Testis (tissue), 3 donors: Measurements from ENCODE around the gene TRAF3IP3. TPM values are rescaled to one million over a fixed set of nuclear protein-coding genes. Genes with fewer than 3 reads are reported as not detected.
"Not testable (repeated sequence)": the region's sequence is repeated elsewhere in the genome, so short reads cannot be mapped to it uniquely, and the experiment has no call there.

Experiments
- DNase-seq: peaks from one replicate; pipeline ENCODE4 v3.0.0-alpha.2; 2019
- H3K27ac ChIP-seq, 2 donors: fragments of 200-600 bp; sonication (generic); one replicate each; pipeline ENCODE4 v1.5.1; 2019
- H3K27me3 ChIP-seq: fragments of 200-600 bp; sonication (generic); one replicate; pipeline ENCODE4 v1.5.1; 2019
- H3K36me3 ChIP-seq: fragments of 200-600 bp; sonication (generic); one replicate; pipeline ENCODE4 v1.5.1; 2017; ENCODE audit warnings: low read depth; ENCODE audit errors: missing control alignments
- H3K4me1 ChIP-seq: fragments of 200-600 bp; sonication (generic); one replicate; pipeline ENCODE4 v1.5.1; 2019
- H3K4me3 ChIP-seq, 2 donors: fragments of 200-600 bp; sonication (generic); one replicate each; pipeline ENCODE4 v1.5.1; 2017 to 2019
- H3K9me3 ChIP-seq: fragments of 200-600 bp; sonication (generic); one replicate; pipeline ENCODE4 v1.5.1; 2017
- POLR2A ChIP-seq: fragments of 450-650 bp; IDR thresholded peaks from one replicate; pipeline ENCODE4 v1.6.1; 2017; ENCODE audit warnings: antibody characterized with exemption, mild to moderate bottlenecking, moderate library complexity
- WGBS, 2 donors: methylation state at CpG; one replicate each; pipeline ENCODE4 v1.1.5; 2018; 5-methylcytosine and 5-hydroxymethylcytosine counted together
- intact Hi-C: fragments of 100-400 bp; cut with DNase I; formaldehyde crosslinking; loops from one replicate; pipeline ENCODE4 v1.15.1; 2023; ENCODE audit warnings: low total_unique reads
- polyA plus RNA-seq: library from polyadenylated mRNA; stranded (reverse); fragments of 350-450 nt; fragmentation: Illumina TruSeq; extraction: RNeasy Lipid Tissue Mini Kit (QIAGEN cat#74804); gene quantifications from one replicate; pipeline ENCODE4 v1.2.3, GENCODE V29; 2014; ENCODE audit warnings: low read depth, low replicate concordance; ENCODE audit not compliant: insufficient read depth
- total RNA-seq, 2 donors: library from RNA; depleted of rRNA; stranded (reverse); fragments of >200 nt; gene quantifications; one replicate each; pipeline ENCODE4 v1.2.3, GENCODE V29; 2016
- TF ChIP-seq, protein P1 (sequence below), 3 experiments: fragments of 450-650 bp in 2 of 3; fragments of 200-600 bp in 1 of 3; sonication (generic) in 1 of 3; IDR thresholded peaks; one replicate each; pipeline ENCODE4 v1.5.1; 2016 to 2019; ENCODE audit warnings: antibody characterized with exemption in 3 of 3, mild to moderate bottlenecking in 2 of 3, moderate library complexity in 1 of 3

The TRAF3IP3 gene
- total and polyA plus RNA-seq, 3 donors from 2014 or later, result 0.63 to 9.2 (median 3.3) TPM

DNA sequence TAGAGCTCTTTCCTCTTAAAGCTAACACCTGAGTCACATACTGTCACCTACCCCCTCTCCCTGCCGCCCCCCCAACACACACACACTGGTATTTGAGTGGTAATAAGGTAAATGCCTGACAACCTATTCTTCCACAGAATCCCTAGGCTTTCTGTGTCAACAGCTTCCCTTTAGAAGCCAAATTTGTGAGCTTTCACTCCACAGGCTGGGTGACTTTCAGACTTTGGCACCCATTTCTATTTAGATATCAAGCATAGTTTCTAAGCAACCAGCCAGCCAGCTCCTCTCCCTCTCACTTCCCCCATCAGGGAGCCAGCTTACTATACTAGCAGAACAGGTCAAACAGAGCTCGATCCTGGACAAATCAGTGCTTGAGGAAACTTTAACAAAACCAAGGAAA, 31.7 kb downstream of the TRAF3IP3 start:
- H3K27me3 ChIP-seq, result no peaks in the 10 kb centered on the region
- H3K36me3 ChIP-seq, result no peaks in the 10 kb centered on the region
- 55 to 69% methylated on average over 2 of the region's 2 CpGs for WGBS, 2 donors
- TF ChIP-seq, protein P1, sequence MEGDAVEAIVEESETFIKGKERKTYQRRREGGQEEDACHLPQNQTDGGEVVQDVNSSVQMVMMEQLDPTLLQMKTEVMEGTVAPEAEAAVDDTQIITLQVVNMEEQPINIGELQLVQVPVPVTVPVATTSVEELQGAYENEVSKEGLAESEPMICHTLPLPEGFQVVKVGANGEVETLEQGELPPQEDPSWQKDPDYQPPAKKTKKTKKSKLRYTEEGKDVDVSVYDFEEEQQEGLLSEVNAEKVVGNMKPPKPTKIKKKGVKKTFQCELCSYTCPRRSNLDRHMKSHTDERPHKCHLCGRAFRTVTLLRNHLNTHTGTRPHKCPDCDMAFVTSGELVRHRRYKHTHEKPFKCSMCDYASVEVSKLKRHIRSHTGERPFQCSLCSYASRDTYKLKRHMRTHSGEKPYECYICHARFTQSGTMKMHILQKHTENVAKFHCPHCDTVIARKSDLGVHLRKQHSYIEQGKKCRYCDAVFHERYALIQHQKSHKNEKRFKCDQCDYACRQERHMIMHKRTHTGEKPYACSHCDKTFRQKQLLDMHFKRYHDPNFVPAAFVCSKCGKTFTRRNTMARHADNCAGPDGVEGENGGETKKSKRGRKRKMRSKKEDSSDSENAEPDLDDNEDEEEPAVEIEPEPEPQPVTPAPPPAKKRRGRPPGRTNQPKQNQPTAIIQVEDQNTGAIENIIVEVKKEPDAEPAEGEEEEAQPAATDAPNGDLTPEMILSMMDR (IDR thresholded peaks at IDR 0.05), result no peak
- TF ChIP-seq POLR2A, result no peak
- DNase-seq, result no peak
- no peaks in the 10 kb centered on the region for H3K9me3 ChIP-seq
- intact Hi-C loops, result no loop called here
- H3K4me3 ChIP-seq, result no peak overlapping the region
- H3K4me1 ChIP-seq, result peaks cover 14% of the 10 kb centered on the region
- no peak overlapping the region for H3K27ac ChIP-seq

DNA sequence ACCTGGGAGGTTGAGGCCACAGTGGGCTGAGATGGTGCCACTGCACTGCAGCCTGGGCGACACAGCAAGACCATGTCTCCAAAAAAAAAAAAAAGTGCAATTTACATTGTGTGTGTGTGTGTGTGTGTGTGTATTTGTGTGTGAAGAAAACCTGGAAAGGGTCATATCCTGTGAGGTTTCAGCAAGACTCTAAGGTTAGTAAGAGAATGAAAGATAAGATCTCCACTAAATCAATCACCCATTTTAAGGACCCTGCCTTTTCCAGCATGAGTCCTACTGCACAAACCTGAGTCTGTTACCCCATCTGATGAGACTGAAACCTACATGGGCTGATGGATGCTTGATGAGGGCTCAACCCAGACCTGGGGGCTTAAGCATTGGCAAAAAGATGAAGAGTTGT, 33.4 kb downstream of the TRAF3IP3 start:
- H3K27ac ChIP-seq, result no peak overlapping the region
- TF ChIP-seq, protein P1 (IDR thresholded peaks at IDR 0.05), result no peak
- no peak for TF ChIP-seq POLR2A

DNA sequence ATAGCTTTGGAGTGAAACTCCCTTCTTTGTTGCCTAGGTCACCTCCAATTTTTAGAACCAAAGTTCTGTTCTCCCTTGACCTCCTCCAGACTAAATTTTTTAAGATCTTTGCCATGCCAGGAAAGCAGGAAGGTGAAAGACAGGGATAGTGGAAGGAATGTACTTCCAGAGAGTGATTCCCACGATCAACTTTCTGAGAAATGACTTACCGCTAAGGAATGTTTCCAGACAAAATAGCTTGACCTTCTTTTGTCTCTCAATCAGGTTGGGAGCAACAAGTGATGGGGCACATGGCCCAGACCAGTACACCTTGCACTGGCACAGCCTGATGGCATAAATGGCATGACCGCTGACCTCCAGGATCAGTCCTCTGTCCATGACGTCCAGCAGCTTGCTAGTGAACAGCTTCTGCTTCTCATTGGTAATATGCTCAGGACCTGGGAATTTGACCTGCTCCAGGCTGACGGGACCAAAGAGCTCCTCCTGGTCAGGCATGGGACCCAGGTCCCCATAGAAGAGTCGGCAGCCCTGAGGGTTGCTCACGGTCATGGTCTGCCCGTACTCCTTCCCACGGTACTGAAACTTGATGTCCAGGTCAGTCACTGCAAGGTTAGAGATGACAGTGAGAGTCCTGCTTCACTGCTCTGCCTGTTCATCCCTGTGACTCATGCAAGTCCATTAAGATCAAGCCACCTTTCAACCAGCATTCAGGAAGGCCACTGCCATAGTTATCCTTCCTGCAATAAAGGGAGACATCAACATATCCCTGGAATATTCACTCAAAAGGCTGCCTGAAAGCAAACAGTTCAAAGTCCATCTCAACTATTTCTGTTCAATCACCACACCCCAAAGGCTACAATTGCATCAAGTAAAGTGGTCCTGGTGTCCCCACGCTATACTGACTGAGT, 34.7 kb downstream of the TRAF3IP3 start:
- intact Hi-C loops, result no loop called here
- TF ChIP-seq, protein P1 (IDR thresholded peaks at IDR 0.05), result no peak
- TF ChIP-seq POLR2A, result no peak
- Histone ChIP-seq H3K4me3 (no peak overlapping the region), H3K4me1 (peaks cover 14% of the 10 kb centered on the region), H3K27ac (no peak overlapping the region), H3K36me3 (no peaks in the 10 kb centered on the region), H3K27me3 (no peaks in the 10 kb centered on the region), H3K9me3 (no peaks in the 10 kb centered on the region)
- DNase-seq, result no peak
- WGBS, 2 donors, result 93 to 94% methylated on average over 10 of the region's 10 CpGs

More for the DNA sequence above, 33.4 kb downstream of the TRAF3IP3 start:
- Histone ChIP-seq H3K4me3 (no peak overlapping the region), H3K27me3 (no peaks in the 10 kb centered on the region), H3K4me1 (peaks cover 6% of the 10 kb centered on the region), H3K36me3 (no peaks in the 10 kb centered on the region), H3K9me3 (no peaks in the 10 kb centered on the region)
- WGBS, 2 donors, result 87 to 100% methylated on average over 1 of the region's 1 CpG
- intact Hi-C loops, result no loop called here
- no peak for DNase-seq

DNA sequence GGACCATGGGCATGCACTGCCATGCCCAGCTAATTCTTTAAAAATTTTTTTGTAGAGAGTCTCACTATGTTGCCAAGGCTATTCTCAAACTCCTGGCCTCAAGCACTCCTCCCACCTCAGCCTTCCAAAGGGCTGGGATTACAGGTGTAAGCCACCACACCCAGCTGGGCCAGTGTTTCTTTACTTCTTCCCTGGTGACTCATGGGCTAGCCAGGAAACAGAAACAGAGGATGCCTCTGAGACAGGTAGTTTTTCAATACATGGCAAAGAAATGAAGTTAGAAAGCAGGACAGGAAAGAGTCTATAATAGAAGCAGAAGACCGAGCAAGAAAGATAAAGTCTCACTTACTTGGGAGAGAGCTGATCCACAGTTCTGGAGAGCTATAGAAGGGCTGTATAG, 36.1 kb downstream of the TRAF3IP3 start:
- DNase-seq, result no peak
- H3K36me3 ChIP-seq, result no peaks in the 10 kb centered on the region
- TF ChIP-seq, protein P1 (IDR thresholded peaks at IDR 0.05), result no peak
- TF ChIP-seq POLR2A, result no peak
- no peak overlapping the region for H3K27ac ChIP-seq
- no peaks in the 10 kb centered on the region for H3K9me3 ChIP-seq
- H3K27me3 ChIP-seq, result no peaks in the 10 kb centered on the region
- no peak overlapping the region for H3K4me3 ChIP-seq
- 96 to 100% methylated on average over 1 of the region's 1 CpG for WGBS, 2 donors
- H3K4me1 ChIP-seq, result peaks cover 14% of the 10 kb centered on the region
- intact Hi-C loops, result no loop called here

DNA sequence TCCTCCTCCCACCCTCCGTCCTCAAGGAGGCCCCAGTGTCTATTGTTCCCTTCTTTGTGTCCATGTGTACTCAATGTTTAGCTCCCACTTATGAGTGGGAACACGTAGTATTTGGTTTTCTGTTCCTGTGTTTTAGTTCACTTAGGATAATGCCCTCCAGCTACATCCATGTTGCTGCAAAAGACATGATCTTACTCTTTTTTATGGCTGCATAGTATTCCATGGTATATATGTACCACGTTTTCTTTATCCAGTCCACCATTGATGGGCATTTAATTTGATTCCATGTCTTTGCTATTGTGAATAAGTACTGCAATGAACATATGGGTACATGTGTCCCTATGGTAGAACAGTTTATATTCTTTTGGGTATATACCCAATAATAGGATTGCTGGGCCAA, 37.9 kb downstream of the TRAF3IP3 start:
- H3K4me1 ChIP-seq, H3K36me3 ChIP-seq, H3K9me3 ChIP-seq, H3K27me3 ChIP-seq, intact Hi-C loops, DNase-seq, H3K27ac ChIP-seq, H3K4me3 ChIP-seq: not testable (repeated sequence)
- WGBS, 2 donors, result 91 to 97% methylated on average over 3 of the region's 3 CpGs
